Measurements from ENCODE around the gene ETHE1.
"Not testable (repeated sequence)": the region's sequence is repeated elsewhere in the genome, so short reads cannot be mapped to it uniquely, and the experiment has no call there.

ETHE1 gene

DNA sequence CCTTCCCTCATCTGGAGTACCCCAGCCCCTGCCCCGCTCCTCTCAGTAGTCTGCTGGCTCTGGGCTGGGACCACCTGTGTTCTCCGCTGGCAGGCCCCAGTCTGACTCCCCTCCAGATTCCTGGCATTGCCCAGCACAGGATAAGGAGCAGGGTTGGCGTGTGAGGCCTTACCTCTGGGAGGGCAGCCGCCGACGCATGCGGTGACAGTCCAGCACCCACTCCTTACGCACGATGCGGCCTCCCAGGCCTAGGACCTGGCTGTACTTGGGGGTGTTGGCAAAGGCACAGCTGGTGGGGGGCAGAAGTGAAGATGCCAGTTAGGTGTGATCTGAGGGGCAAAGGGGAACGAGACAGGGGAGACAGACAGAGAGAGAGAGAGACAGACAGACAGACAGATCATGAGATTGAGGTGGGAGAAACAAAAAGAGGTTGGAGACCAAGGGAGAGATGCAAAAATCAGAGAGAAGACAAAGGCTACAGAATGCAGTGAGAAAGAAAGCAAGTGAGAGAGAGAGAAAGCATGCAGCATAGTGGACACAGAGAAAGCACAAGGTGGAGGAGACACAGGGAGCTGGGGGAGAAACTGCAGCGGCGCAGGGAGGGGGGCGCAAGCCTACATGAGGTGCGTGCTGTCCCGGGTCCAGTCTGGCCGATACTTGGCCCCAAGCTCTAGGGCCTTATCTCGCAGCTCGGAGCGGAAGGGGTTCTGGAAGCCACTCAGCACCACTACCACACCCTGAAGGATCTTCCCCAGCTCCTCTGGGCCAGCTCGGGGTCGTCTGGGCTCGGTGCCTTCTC lies 24.6 kb upstream of the ETHE1 start:
- no peak for DNase-seq (ENCODE audit: low spot score)
- no peak overlapping the region for H3K4me3 ChIP-seq
- no peak overlapping the region for H3K27ac ChIP-seq
- TF ChIP-seq, protein P1, sequence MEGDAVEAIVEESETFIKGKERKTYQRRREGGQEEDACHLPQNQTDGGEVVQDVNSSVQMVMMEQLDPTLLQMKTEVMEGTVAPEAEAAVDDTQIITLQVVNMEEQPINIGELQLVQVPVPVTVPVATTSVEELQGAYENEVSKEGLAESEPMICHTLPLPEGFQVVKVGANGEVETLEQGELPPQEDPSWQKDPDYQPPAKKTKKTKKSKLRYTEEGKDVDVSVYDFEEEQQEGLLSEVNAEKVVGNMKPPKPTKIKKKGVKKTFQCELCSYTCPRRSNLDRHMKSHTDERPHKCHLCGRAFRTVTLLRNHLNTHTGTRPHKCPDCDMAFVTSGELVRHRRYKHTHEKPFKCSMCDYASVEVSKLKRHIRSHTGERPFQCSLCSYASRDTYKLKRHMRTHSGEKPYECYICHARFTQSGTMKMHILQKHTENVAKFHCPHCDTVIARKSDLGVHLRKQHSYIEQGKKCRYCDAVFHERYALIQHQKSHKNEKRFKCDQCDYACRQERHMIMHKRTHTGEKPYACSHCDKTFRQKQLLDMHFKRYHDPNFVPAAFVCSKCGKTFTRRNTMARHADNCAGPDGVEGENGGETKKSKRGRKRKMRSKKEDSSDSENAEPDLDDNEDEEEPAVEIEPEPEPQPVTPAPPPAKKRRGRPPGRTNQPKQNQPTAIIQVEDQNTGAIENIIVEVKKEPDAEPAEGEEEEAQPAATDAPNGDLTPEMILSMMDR (IDR thresholded peaks at IDR 0.05): no peak

DNA sequence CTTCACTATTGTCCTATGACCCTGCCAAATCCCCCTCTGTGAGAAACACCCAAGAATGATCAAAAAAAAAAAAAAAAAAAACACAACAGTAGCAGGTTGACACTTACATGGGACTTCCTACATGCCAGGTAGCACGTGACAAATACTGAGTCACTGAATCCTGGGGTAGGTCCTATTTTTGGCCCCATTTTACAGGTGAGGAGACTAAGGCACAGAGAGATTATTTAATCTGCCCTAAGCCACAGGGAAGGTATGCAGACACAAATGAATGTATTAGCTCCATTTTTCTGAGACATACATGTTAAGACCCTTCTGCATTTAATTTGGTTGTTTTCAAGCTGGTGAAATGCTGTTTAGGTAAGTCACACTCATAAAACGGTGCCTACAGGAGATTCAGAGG lies 21.7 kb upstream of the ETHE1 start:
- H3K4me3 ChIP-seq: no peak overlapping the region
- TF ChIP-seq, protein P1 (IDR thresholded peaks at IDR 0.05): no peak
- DNase-seq (ENCODE audit: low spot score): no peak
- no peak overlapping the region for H3K27ac ChIP-seq

DNA sequence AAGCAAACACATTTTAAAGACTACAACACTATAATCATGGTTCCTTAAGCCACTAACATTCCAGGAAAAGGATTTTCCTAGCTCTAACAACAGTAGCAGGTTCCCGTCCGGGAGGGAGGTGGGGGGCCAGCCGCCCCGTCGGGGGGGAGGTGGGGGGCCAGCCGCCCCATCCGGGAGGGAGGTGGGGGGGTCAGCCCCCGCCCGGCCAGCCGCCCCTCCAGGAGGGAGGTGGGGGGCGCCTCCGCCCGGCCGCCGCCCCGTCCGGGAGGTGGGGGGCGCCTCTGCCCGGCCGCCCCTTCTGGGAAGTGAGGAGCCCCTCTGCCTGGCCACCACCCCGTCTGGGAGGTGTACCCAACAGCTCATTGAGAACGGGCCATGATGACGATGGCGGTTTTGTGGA lies 20.9 kb upstream of the ETHE1 start:
- H3K4me3 ChIP-seq; DNase-seq (ENCODE audit: low spot score); H3K27ac ChIP-seq: not testable (repeated sequence)

- no peak for DNase-seq (ENCODE audit: low spot score)
- Histone ChIP-seq H3K27ac (no peak overlapping the region), H3K4me3 (no peak overlapping the region)
- TF ChIP-seq, protein P1 (IDR thresholded peaks at IDR 0.05): no peak
Measured at GRCh38 chr19:43546581-43546980, 19.6 kb upstream of the ETHE1 start.

- no peak for DNase-seq (ENCODE audit: low spot score)
- TF ChIP-seq, protein P1 (IDR thresholded peaks at IDR 0.05): no peak
- Histone ChIP-seq H3K27ac (no peak overlapping the region), H3K4me3 (no peak overlapping the region)
Measured at GRCh38 chr19:43545981-43546380, 19.0 kb upstream of the ETHE1 start.

DNA sequence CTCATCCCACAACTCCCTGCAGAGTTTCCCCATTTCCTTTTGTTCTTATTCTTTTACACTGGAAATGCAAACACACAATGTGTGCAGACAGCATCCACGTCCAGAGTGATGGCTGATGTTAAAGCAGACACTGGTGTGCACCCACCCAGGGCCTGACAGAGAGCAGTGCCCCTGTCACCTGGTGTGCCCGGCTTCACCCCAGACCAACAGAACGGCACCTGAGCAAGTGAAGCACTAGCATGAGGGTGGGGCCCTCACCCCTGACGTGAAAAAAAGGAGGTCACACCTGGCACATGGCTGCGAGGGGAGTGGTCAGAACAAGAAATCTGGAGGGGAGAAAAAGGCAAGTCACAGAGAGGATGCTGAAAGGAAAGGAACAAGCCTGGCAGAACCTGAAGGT lies 18.3 kb upstream of the ETHE1 start:
- TF ChIP-seq, protein P1 (IDR thresholded peaks at IDR 0.05): no peak
- no peak overlapping the region for H3K27ac ChIP-seq
- no peak overlapping the region for H3K4me3 ChIP-seq
- DNase-seq (ENCODE audit: low spot score): no peak

DNA sequence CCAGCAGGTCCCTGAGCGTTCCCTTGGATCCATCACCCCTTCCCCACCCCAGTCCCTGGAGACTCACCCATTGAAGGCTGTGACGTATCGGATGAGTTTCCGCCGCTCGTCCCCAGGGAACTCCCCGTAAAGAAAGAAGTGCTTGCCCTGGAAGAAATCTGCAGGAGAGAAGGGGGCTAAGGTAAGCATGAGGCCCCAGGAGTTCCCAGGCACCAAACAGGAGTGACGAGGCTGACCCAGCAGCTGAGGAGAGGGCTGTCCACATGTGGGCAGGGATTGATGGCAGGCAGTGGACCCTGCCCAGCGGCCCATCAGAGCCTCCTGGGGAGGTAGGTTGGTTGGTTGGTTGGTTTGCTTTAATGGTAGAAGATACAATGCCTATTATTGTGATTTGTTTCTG lies 17.1 kb upstream of the ETHE1 start:
- H3K4me3 ChIP-seq: no peak overlapping the region
- no peak for DNase-seq (ENCODE audit: low spot score)
- TF ChIP-seq, protein P1 (IDR thresholded peaks at IDR 0.05): no peak
- H3K27ac ChIP-seq: no peak overlapping the region
